Activated CD4-positive, alpha-beta T cell treated with anti-CD3 and anti-CD28 coated beads for 36 hours (primary cell): Measurements from ENCODE around the gene NEDD9. TPM values are rescaled to one million over a fixed set of nuclear protein-coding genes. Genes with fewer than 3 reads are reported as not detected.

ENCODE experiments used
- ATAC-seq: fragments of 200-7000 bp; cut with Tn5 transposase; one replicate; pipeline ENCODE4 v1.10.0; 2021; ENCODE audit warnings: mild to moderate bottlenecking, moderate library complexity
- CTCF ChIA-PET: fragments of 350-600 bp; sonication (Branson Sonifier 250); formaldehyde crosslinking; loops from one replicate; lab custom pipeline; 2021; ENCODE audit warnings: antibody characterized with exemption; lab: Charles Lee
- POLR2A ChIA-PET: fragments of 350-600 bp; sonication (Branson Sonifier 250); formaldehyde crosslinking; loops from one replicate; lab custom pipeline; 2021; ENCODE audit warnings: antibody characterized with exemption, inconsistent platforms; lab: Charles Lee
- DNase-seq: peaks from one replicate; pipeline ENCODE4 v3.0.0-alpha.2; 2020
- H3K27ac Mint-ChIP-seq: one replicate; pipeline ENCODE4 v1.8.0; 2021; ENCODE audit warnings: mixed read lengths
- H3K27me3 Mint-ChIP-seq: one replicate; pipeline ENCODE4 v1.8.0; 2021; ENCODE audit warnings: mixed read lengths
- H3K36me3 Mint-ChIP-seq: one replicate; pipeline ENCODE4 v1.8.0; 2021; ENCODE audit warnings: low read depth, mixed read lengths
- H3K4me1 Mint-ChIP-seq: one replicate; pipeline ENCODE4 v1.8.0; 2021; ENCODE audit warnings: mixed read lengths
- H3K4me3 Mint-ChIP-seq: one replicate; pipeline ENCODE4 v1.8.0; 2021; ENCODE audit warnings: mild to moderate bottlenecking, moderate library complexity, mixed read lengths
- H3K9me3 Mint-ChIP-seq: one replicate; pipeline ENCODE4 v1.8.0; 2021; ENCODE audit warnings: low read depth, mixed read lengths
- intact Hi-C, 2 experiments: fragments of 100-400 bp; cut with DNase I in 1 of 2; cut with micrococcal nuclease in 1 of 2; formaldehyde crosslinking; loops; one replicate each; pipeline versions ENCODE4 v1.14.2 to v1.15.1; 2022 to 2024; cut with DNase I, micrococcal nuclease
- total RNA-seq, 2 experiments: library from RNA; stranded (reverse); gene quantifications; one replicate each; pipeline ENCODE4 v1.2.3, GENCODE V29; 2021

NEDD9 gene
- total RNA-seq, 2 experiments from 2014 or later = 23.6 to 27.3 TPM

DNA sequence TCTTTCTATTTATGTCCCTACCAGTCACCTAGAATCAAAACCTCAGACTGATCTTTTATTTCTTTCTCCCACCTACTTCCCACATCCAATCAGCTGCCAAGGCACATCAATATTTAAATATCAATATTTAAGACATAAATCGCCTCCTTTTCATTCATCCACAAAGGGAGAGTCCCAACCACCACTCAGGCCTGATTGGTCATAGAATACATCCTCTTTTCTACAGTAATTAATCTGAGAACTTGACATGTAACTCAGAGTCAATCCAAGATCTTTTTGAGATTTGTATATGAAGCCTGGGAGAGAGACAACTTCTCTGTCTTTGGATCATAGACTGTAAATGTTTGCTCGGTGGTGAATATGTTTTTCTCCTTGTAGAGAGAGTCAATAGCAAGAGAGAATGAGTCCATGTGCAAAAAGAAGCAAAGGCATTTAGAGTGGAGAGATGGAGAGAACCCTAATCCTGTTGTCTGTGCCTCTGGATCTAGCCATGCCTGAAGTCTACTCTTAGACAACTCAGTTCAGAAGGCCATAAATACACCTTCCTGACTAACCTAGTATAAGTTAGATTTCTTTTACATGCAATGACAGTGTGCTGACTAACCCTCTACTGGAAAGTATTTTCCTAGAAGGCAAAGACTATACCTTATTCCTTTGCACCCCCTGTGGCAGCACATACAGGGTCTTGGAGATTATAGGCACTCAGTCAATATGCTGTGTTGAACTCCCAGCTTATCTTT, 12.1 kb upstream of the NEDD9 start:
- Mint-ChIP-seq H3K4me1 (peaks cover 14% of the 10 kb centered on the region), H3K27me3 (no peaks in the 10 kb centered on the region), H3K36me3 (peaks cover 20% of the 10 kb centered on the region), H3K9me3 (no peaks in the 10 kb centered on the region), H3K27ac (peak overlapping the region; percentile 52), H3K4me3 (no peak overlapping the region)
- ChIA-PET CTCF (interaction anchor here (0.7 kb wide), 1 partner anchor 252 kb away, joined by 3 read pairs; no protein-coding TSS in a partner anchor), POLR2A (no interaction called here)
- intact Hi-C loops = no loop called here
- ATAC-seq (peak; percentile 57), DNase-seq (no peak)

DNA sequence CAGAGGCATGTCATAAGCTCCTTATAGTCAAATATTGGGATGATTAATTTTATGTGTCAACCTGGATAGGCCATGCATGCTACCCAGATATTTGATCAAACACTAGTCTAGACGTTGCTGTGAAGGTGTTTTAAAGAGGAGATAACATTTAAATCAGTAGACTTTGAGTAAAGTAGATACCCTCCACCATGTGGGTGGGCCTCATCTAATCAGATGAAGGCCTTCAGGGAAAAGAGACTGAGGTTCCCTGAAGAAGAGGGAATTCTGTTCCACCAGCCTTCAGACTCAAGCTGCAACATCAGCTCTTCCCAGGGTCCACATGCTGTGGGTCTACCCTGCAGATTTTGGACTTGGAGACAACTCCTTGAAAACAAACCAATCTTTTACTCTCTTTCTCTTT, 11.4 kb upstream of the NEDD9 start:
- CTCF ChIA-PET = interaction anchor here (0.5 kb wide), 1 partner anchor 699 kb away, joined by 3 read pairs; no protein-coding TSS in a partner anchor
- H3K36me3 Mint-ChIP-seq = peaks cover 16% of the 10 kb centered on the region
- H3K27ac Mint-ChIP-seq = no peak overlapping the region
- intact Hi-C loops = no loop called here
- H3K27me3 Mint-ChIP-seq = no peaks in the 10 kb centered on the region
- no peak for ATAC-seq
- POLR2A ChIA-PET = no interaction called here
- no peak for DNase-seq
- no peak overlapping the region for H3K4me3 Mint-ChIP-seq
- H3K4me1 Mint-ChIP-seq = peaks cover 14% of the 10 kb centered on the region
- no peaks in the 10 kb centered on the region for H3K9me3 Mint-ChIP-seq

DNA sequence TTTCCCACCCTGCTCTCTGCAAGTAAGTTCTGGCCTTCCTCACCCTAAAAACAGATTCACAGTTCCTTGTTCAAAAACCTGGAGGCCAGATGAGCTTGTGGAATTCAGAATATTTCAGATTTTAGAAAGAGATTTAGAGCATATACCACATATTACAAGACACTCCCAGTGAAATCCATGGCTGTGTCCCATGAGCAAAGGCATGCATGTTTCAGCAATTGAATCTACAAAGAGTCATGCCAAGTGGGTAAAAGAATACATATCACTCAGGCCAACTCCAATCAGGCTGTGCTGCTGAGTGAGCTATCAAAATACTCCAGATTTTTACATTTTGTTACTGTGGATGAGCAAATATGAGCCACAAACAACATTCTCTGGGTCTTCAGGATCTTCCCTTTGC, 10.2 kb upstream of the NEDD9 start:
- POLR2A ChIA-PET = no interaction called here
- Mint-ChIP-seq H3K4me1 (peaks cover 14% of the 10 kb centered on the region), H3K9me3 (no peaks in the 10 kb centered on the region), H3K27ac (no peak overlapping the region), H3K36me3 (peaks cover 15% of the 10 kb centered on the region), H3K4me3 (no peak overlapping the region), H3K27me3 (no peaks in the 10 kb centered on the region)
- CTCF ChIA-PET = interaction anchor here (0.6 kb wide), 1 partner anchor 11 kb away, joined by 4 read pairs; no protein-coding TSS in a partner anchor
- DNase-seq = no peak
- no peak for ATAC-seq
- intact Hi-C loops = no loop called here

DNA sequence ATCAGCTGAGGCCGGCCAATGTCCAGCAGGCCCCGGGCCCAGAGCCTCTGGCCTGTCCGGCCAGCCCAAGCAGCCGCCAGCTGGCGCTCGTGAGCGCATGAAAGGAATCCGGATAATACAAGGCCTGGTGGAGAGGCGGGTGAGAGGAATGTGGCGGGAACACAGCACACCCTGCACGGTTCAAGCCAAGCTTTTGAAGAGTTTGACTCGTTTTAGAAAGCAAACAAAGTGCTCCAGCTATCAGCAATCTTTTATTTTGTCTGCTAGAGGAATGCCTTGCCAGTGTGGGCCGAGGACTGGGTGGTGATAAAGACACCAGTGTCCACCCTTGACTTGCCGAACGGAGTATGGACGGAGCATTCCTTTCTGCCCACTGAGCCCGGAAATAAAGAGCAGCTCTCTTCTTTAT, 9.3 kb upstream of the NEDD9 start:
- no peak for DNase-seq
- ChIA-PET POLR2A (no interaction called here), CTCF (no interaction called here)
- Mint-ChIP-seq H3K27ac (no peak overlapping the region), H3K27me3 (no peaks in the 10 kb centered on the region), H3K4me1 (peaks cover 20% of the 10 kb centered on the region), H3K4me3 (no peak overlapping the region), H3K9me3 (no peaks in the 10 kb centered on the region), H3K36me3 (peaks cover 11% of the 10 kb centered on the region)
- intact Hi-C loops = no loop called here
- ATAC-seq = no peak

DNA sequence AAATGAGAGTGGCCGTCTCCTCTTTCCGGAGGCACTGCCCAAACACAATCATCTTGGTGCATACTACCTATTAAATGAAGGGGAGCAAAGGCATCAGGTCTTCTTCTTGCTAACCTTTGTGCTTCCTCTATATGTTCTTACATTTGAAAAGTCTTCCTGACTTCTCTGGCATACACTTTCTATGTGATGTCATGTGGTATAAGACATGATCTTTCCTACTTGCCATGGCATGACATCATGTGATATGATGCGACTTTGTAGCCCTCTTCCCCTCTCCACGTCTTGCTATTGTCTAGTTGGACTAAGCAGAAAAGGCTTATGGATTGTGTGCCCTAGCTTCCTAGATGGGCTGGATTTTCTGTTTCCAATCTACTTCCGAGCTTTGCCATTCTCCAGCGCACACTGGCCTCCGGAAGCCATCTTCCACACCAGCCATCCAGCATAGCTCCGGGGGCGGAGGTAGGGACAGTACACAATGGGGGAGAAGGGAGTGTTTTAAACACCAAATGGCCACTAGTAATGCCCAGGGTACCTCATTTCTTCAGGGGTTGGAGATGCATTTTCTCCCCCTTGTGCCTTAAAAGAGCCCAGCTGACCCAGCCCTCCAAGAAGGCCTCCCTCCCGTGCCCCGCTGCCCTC, 8.8 kb upstream of the NEDD9 start:
- CTCF ChIA-PET = interaction anchor here (1.6 kb wide), 1 partner anchor 21 kb away, joined by 3 read pairs; no protein-coding TSS in a partner anchor
- H3K9me3 Mint-ChIP-seq = no peaks in the 10 kb centered on the region
- POLR2A ChIA-PET = no interaction called here
- peaks cover 25% of the 10 kb centered on the region for H3K4me1 Mint-ChIP-seq
- no peak overlapping the region for H3K27ac Mint-ChIP-seq
- ATAC-seq = no peak
- DNase-seq = no peak
- no peak overlapping the region for H3K4me3 Mint-ChIP-seq
- peaks cover 11% of the 10 kb centered on the region for H3K36me3 Mint-ChIP-seq
- intact Hi-C loops = no loop called here
- H3K27me3 Mint-ChIP-seq = no peaks in the 10 kb centered on the region

DNA sequence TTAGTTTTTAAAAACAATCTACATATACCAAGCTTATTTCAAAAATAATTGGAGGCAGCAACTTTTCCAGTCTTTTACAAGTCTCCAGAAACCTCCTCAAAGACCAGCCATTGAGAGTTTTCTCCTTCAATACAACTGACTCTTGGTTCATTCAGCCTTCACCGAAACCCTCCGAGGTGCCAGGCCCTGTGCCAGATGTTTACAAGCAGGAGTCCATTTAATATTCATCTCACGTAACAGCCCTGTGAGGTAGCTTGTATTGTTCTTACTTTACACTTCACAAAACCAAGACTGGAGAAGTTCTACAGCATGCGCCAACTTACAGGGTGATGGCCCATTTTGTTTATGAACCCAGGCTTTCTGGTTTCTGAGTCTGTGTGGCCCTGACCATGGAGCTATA, 5.5 kb upstream of the NEDD9 start:
- H3K36me3 Mint-ChIP-seq = peaks cover 3% of the 10 kb centered on the region
- H3K4me1 Mint-ChIP-seq = peaks cover 33% of the 10 kb centered on the region
- ChIA-PET CTCF (interaction anchor here (1.1 to 1.2 kb wide), 2 partner anchors 163 to 258 kb away, joined by 3 read pairs; no protein-coding TSS in a partner anchor), POLR2A (no interaction called here)
- DNase-seq (no peak), ATAC-seq (no peak)
- intact Hi-C loops = loop anchor here in 1 of 2 experiments (10.0 kb wide), 1 partner anchor 543 kb away; the partner anchor contains the start of genes C6orf52 and PAK1IP1
- H3K9me3 Mint-ChIP-seq = no peaks in the 10 kb centered on the region
- H3K27me3 Mint-ChIP-seq = no peaks in the 10 kb centered on the region
- H3K4me3 Mint-ChIP-seq = no peak overlapping the region
- no peak overlapping the region for H3K27ac Mint-ChIP-seq

DNA sequence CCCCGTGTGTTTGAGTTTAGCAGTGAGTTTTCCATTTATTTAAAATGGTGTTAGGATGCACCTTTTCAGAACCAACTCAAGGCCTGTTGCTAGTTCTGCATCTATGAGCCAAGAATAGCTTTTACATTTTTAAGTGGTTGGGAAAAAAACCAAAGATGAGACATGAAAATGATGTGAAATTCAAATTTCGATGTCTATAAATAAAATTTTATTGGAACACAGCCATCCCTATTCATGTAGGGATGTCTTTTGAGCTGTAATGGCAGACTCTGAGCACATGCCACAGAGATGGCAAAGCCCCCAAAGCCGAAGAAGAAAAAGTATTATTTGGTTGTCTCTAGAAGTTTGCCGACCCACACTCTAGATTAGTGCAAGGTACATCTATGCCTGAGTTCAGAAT, 5.0 kb upstream of the NEDD9 start:
- no peak overlapping the region for H3K4me3 Mint-ChIP-seq
- ChIA-PET CTCF (interaction anchor here (1.1 to 1.2 kb wide), 2 partner anchors 164 to 259 kb away, joined by 3 read pairs; no protein-coding TSS in a partner anchor), POLR2A (no interaction called here)
- H3K4me1 Mint-ChIP-seq = peaks cover 36% of the 10 kb centered on the region
- DNase-seq (no peak), ATAC-seq (no peak)
- intact Hi-C loops = loop anchor here in 1 of 2 experiments (10.0 kb wide), 1 partner anchor 543 kb away; the partner anchor contains the start of genes C6orf52 and PAK1IP1
- no peaks in the 10 kb centered on the region for H3K27me3 Mint-ChIP-seq
- no peak overlapping the region for H3K27ac Mint-ChIP-seq
- H3K9me3 Mint-ChIP-seq = no peaks in the 10 kb centered on the region
- peaks cover 3% of the 10 kb centered on the region for H3K36me3 Mint-ChIP-seq

DNA sequence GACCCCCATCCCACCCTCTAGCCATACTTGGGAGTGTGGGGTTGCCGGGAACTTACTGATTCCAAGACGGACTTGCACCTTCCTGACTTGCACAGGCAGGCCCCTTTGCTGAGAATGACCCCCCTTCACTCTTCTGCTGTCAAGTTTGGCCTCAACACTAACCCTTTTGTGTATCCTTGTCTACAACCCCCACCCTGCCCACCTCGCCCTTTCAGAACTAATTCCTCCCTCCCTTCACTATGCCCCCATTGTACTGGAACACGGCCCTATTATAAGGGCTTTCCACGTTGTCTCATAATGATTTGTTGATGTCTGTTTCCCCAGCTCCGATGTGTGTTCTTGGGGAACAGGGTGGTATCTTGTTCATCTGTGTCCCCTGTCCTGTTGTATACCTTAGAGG, 4.4 kb upstream of the NEDD9 start:
- CTCF ChIA-PET = no interaction called here
- no peak overlapping the region for H3K4me3 Mint-ChIP-seq
- intact Hi-C loops = loop anchor here in 1 of 2 experiments (1.0 to 10.0 kb wide), 2 partner anchors 80 to 542 kb away; partner anchors contain the start of genes C6orf52 and PAK1IP1

DNA sequence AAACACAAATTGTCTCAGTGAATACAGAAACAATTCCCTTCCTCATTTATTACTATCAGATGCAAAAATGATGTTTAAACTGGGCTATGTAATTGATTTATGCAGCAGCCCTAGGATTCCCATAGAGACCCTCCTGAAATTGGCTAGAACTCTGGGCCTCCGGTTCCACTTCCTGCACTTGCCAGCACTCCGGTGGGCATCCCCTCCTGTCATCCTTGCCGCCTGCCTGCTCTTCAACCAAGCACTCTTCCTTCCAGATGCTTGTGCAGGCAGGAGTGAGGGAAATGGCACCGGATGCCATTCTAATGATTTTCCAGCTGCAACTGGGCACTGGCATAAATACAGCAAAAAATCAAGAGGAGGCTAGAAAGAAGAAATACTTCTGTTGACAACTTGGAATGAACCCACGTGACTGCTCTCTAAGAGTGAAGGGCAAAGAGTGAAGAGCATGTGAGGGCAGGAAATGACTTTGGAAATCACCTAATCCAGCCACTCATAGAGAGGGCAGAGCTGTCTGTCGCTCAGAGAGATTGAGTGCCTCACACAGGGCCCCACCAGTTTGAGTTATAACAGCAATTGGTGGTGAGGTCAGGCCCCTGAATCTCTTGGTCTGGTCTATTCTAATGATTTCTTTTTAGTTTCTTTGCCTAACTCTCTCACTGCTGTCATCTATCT, 3.7 kb upstream of the NEDD9 start:
- DNase-seq (peak; percentile 64), ATAC-seq (peak; percentile 56)
- peaks cover 45% of the 10 kb centered on the region for H3K4me1 Mint-ChIP-seq
- no peaks in the 10 kb centered on the region for H3K27me3 Mint-ChIP-seq
- ChIA-PET CTCF (interaction anchor here (1.0 to 1.3 kb wide), 3 partner anchors 32 to 64 kb away, joined by 3 read pairs; no protein-coding TSS in a partner anchor), POLR2A (no interaction called here)
- peak overlapping the region; percentile 62 for H3K27ac Mint-ChIP-seq
- no peak overlapping the region for H3K4me3 Mint-ChIP-seq
- H3K9me3 Mint-ChIP-seq = no peaks in the 10 kb centered on the region
- intact Hi-C loops = loop anchor here in 1 of 2 experiments (1.0 to 10.0 kb wide), 2 partner anchors 81 to 541 kb away; partner anchors contain the start of genes C6orf52 and PAK1IP1
- H3K36me3 Mint-ChIP-seq = peaks cover 3% of the 10 kb centered on the region

More for the DNA sequence above, 4.4 kb upstream of the NEDD9 start:
- DNase-seq (no peak), ATAC-seq (no peak)
- H3K27ac Mint-ChIP-seq = peak overlapping the region; percentile 62
- no peaks in the 10 kb centered on the region for H3K9me3 Mint-ChIP-seq
- no peaks in the 10 kb centered on the region for H3K27me3 Mint-ChIP-seq
- H3K4me1 Mint-ChIP-seq = peaks cover 39% of the 10 kb centered on the region
- POLR2A ChIA-PET = no interaction called here
- peaks cover 3% of the 10 kb centered on the region for H3K36me3 Mint-ChIP-seq

DNA sequence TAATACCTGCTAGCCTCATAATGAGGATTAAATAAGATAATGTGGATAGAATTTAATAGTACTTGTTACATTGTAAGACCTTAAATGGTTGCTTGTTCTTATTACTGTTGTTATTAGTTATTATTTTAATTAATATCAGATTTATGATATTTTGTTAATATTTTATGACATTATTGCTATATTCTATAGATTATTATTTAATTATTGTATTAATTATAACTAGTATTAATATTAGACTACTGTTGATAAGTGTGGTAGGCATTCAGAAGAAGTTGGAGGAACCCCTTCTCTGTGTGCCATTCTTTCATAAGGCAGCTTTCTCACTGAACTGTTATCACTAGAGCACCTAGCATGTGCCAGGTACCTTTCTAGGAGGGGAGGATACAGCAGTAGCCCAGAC, 2.6 kb upstream of the NEDD9 start:
- intact Hi-C loops = loop anchor here in 1 of 2 experiments (10.0 kb wide), 1 partner anchor 540 kb away; the partner anchor contains the start of genes C6orf52 and PAK1IP1
- ATAC-seq = no peak
- Mint-ChIP-seq H3K9me3 (no peaks in the 10 kb centered on the region), H3K4me3 (no peak overlapping the region), H3K36me3 (peaks cover 3% of the 10 kb centered on the region), H3K27me3 (no peaks in the 10 kb centered on the region), H3K27ac (no peak overlapping the region), H3K4me1 (peaks cover 57% of the 10 kb centered on the region)
- DNase-seq = no peak
- POLR2A ChIA-PET = no interaction called here
- CTCF ChIA-PET = interaction anchor here (1.2 to 1.5 kb wide), 3 partner anchors 33 to 146 kb away, joined by 3 read pairs; no protein-coding TSS in a partner anchor
